HEK293T (cell line): Measurements from ENCODE around the gene ARHGAP22.

ENCODE experiments used
- BHLHE40 ChIP-seq: fragments of 450-650 bp; IDR thresholded peaks from 2 replicates; pipeline ENCODE4 v1.6.1; 2016; ENCODE audit warnings: mild to moderate bottlenecking, moderate library complexity, borderline replicate concordance
- ELF4 ChIP-seq: fragments of 450-650 bp; IDR thresholded peaks from 2 replicates; pipeline ENCODE4 v1.6.1; 2017; ENCODE audit warnings: antibody characterized with exemption
- FOXA1 ChIP-seq: fragments of 450-650 bp; IDR thresholded peaks from 2 replicates; pipeline ENCODE4 v1.6.1; 2016; ENCODE audit warnings: mild to moderate bottlenecking
- FOXK2 ChIP-seq: fragments of 450-650 bp; IDR thresholded peaks from 2 replicates; pipeline ENCODE4 v1.6.1; 2016; ENCODE audit warnings: mild to moderate bottlenecking
- FOXM1 ChIP-seq: fragments of 450-650 bp; IDR thresholded peaks from 2 replicates; pipeline ENCODE4 v1.6.1; 2017; ENCODE audit warnings: mild to moderate bottlenecking, borderline replicate concordance
- HDGF ChIP-seq: fragments of 450-650 bp; IDR thresholded peaks from 2 replicates; pipeline ENCODE4 v1.6.1; 2017; ENCODE audit warnings: antibody characterized with exemption, borderline replicate concordance
- L3MBTL2 ChIP-seq: fragments of 450-650 bp; conservative IDR thresholded peaks from 2 replicates; pipeline ENCODE4 v1.6.1; 2016; ENCODE audit warnings: mild to moderate bottlenecking
- LEF1 ChIP-seq: fragments of 450-650 bp; IDR thresholded peaks from 2 replicates; pipeline ENCODE4 v1.6.1; 2017; ENCODE audit warnings: mild to moderate bottlenecking, borderline replicate concordance
- NFRKB ChIP-seq: fragments of 450-650 bp; IDR thresholded peaks from 2 replicates; pipeline ENCODE4 v1.6.1; 2016; ENCODE audit warnings: mild to moderate bottlenecking, moderate library complexity
- SP1 ChIP-seq: fragments of 450-650 bp; IDR thresholded peaks from 2 replicates; pipeline ENCODE4 v1.6.1; 2017
- SUZ12 ChIP-seq: fragments of 450-650 bp; IDR thresholded peaks from 2 replicates; pipeline ENCODE4 v1.6.1; 2016; ENCODE audit warnings: mild to moderate bottlenecking
- TARDBP ChIP-seq: fragments of 450-650 bp; IDR thresholded peaks from 2 replicates; pipeline ENCODE4 v1.6.1; 2016
- ZNF384 ChIP-seq: fragments of 450-650 bp; IDR thresholded peaks from 2 replicates; pipeline ENCODE4 v1.6.1; 2016

DNA sequence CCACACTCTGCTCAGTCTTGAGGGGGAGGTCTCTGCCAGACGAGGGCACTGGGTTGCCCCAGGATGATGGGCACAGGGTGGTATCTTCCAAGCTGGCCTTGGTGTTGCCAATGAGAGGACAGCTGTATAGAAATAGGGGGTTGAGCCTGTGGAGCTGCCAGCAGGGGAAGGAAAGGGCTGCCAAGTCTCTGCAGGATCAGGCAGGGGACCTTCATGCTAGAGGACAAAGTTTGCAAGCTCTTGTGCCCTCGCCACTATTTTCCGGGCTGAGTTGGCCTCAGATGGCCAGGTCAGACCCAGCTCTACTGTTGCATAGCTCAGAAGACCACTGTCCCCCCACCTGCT is 68.7 kb downstream of the ARHGAP22 start:
- no peak for TF ChIP-seq FOXA1
- no peak for TF ChIP-seq ELF4
- TF ChIP-seq ZNF384: no peak
- TF ChIP-seq SP1: no peak
- no peak for TF ChIP-seq NFRKB
- no peak for TF ChIP-seq HDGF
- TF ChIP-seq FOXM1: no peak
- no peak for TF ChIP-seq FOXK2
- TF ChIP-seq L3MBTL2: no peak
- TF ChIP-seq TARDBP: no peak
- no peak for TF ChIP-seq LEF1
- no peak for TF ChIP-seq SUZ12
- TF ChIP-seq BHLHE40: no peak
